ENCODE data around the gene SNTG2. TPM values are rescaled to one million over a fixed set of nuclear protein-coding genes. Genes with fewer than 3 reads are reported as not detected.

The SNTG2 gene
- total RNA-seq, 3 donors from 2014 or later (not counting 1 experiment from before 2014, with no cell fraction given), result not detected

GRCh38 chr2:924701-925100 lies 25.9 kb upstream of the SNTG2 start:
- H3K4me1 Mint-ChIP-seq, result no peaks in the 10 kb centered on the region
- DNase-seq, result no peak
- intact Hi-C loops (cut with micrococcal nuclease), result no loop called here
- H3K4me3 ChIP-seq (ENCODE audit: low read length), result no peak overlapping the region
- no peaks in the 10 kb centered on the region for H3K36me3 ChIP-seq (ENCODE audit: control insufficient read depth, insufficient read depth, low read length)
- no peaks in the 10 kb centered on the region for H3K9me3 Mint-ChIP-seq
- H3K27me3 ChIP-seq (ENCODE audit: control insufficient read depth, insufficient read depth, low read length), result no peaks in the 10 kb centered on the region
- WGBS (ENCODE audit: insufficient coverage), result 78% methylated on average over 3 of the region's 5 CpGs
- no peak overlapping the region for H3K4me3 Mint-ChIP-seq
- H3K9me3 ChIP-seq (ENCODE audit: control insufficient read depth, insufficient read depth, low read length), result no peaks in the 10 kb centered on the region
- peaks cover 8 to 17% of the 10 kb centered on the region in 2 donors for H3K27me3 Mint-ChIP-seq (ENCODE audit: low read depth in 2 of 2)
- no peaks in the 10 kb centered on the region for H3K4me1 ChIP-seq (ENCODE audit: control insufficient read depth, insufficient read depth, low read length)
- TF ChIP-seq, protein P1, sequence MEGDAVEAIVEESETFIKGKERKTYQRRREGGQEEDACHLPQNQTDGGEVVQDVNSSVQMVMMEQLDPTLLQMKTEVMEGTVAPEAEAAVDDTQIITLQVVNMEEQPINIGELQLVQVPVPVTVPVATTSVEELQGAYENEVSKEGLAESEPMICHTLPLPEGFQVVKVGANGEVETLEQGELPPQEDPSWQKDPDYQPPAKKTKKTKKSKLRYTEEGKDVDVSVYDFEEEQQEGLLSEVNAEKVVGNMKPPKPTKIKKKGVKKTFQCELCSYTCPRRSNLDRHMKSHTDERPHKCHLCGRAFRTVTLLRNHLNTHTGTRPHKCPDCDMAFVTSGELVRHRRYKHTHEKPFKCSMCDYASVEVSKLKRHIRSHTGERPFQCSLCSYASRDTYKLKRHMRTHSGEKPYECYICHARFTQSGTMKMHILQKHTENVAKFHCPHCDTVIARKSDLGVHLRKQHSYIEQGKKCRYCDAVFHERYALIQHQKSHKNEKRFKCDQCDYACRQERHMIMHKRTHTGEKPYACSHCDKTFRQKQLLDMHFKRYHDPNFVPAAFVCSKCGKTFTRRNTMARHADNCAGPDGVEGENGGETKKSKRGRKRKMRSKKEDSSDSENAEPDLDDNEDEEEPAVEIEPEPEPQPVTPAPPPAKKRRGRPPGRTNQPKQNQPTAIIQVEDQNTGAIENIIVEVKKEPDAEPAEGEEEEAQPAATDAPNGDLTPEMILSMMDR (IDR thresholded peaks at IDR 0.05), result no peak
- ATAC-seq, result no peak
- no peak overlapping the region for H3K27ac ChIP-seq (ENCODE audit: low read length)
- H3K36me3 Mint-ChIP-seq, result no peaks in the 10 kb centered on the region
- H3K27ac Mint-ChIP-seq, result no peak overlapping the region

DNA sequence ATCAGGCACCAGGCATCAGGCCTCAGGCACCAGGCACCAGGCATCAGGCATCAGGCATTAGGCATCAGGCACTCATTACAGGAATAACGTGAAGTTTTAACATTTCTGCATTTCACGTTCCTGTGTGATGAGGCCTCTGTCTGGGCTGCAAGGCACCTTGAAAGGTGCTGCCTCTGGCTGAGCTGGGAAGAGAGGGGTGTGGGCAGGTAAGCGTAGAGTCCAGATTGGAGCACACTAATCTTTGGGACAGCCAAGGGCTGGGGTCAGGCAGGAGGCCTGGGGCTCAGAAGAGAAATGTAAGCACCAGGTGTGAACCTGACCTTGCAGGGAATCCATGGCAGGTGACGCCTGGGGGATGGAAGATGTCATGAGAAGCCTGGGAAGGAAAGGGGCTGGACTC lies 25.3 kb upstream of the SNTG2 start:
- 87% methylated on average over 4 of the region's 4 CpGs for WGBS (ENCODE audit: insufficient coverage)
- H3K27ac ChIP-seq (ENCODE audit: low read length), result no peak overlapping the region
- H3K36me3 ChIP-seq (ENCODE audit: control insufficient read depth, insufficient read depth, low read length), result no peaks in the 10 kb centered on the region
- DNase-seq (no peak), ATAC-seq (no peak)
- H3K4me1 Mint-ChIP-seq, result no peaks in the 10 kb centered on the region
- H3K27me3 Mint-ChIP-seq (ENCODE audit: low read depth in 2 of 2), result peaks cover 8 to 17% of the 10 kb centered on the region in 2 donors
- H3K4me3 Mint-ChIP-seq, result no peak overlapping the region
- TF ChIP-seq, protein P1 (IDR thresholded peaks at IDR 0.05), result no peak
- no peak overlapping the region for H3K4me3 ChIP-seq (ENCODE audit: low read length)
- no peaks in the 10 kb centered on the region for H3K36me3 Mint-ChIP-seq
- intact Hi-C loops (cut with micrococcal nuclease), result no loop called here
- no peaks in the 10 kb centered on the region for H3K27me3 ChIP-seq (ENCODE audit: control insufficient read depth, insufficient read depth, low read length)
- no peak overlapping the region for H3K27ac Mint-ChIP-seq
- no peaks in the 10 kb centered on the region for H3K9me3 ChIP-seq (ENCODE audit: control insufficient read depth, insufficient read depth, low read length)
- H3K9me3 Mint-ChIP-seq, result no peaks in the 10 kb centered on the region
- H3K4me1 ChIP-seq (ENCODE audit: control insufficient read depth, insufficient read depth, low read length), result no peaks in the 10 kb centered on the region

DNA sequence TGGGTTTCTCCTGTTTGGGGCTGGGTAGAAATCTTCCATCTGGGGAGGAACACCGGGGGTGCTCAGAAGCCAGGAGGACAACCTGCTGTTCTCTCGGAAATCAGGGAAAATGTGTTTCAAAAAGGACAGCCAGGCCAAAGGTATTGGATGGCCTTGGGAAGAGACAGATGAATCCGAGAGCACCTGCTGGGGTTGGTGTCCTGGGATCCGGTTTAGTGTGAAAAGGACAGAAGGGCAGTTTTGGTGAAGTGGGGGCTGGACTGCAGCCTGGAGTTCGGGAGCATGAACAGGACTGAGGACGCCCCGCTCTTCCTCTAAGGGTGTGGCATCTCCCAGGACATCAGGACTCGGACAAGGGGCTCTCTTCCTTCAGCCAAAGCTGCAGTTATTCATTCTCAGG lies 24.9 kb upstream of the SNTG2 start:
- peaks cover 8 to 17% of the 10 kb centered on the region in 2 donors for H3K27me3 Mint-ChIP-seq (ENCODE audit: low read depth in 2 of 2)
- intact Hi-C loops (cut with micrococcal nuclease), result no loop called here
- Histone ChIP-seq H3K27me3 (ENCODE audit: control insufficient read depth, insufficient read depth, low read length) (no peaks in the 10 kb centered on the region), H3K4me1 (ENCODE audit: control insufficient read depth, insufficient read depth, low read length) (no peaks in the 10 kb centered on the region), H3K4me3 (ENCODE audit: low read length) (no peak overlapping the region), H3K36me3 (ENCODE audit: control insufficient read depth, insufficient read depth, low read length) (no peaks in the 10 kb centered on the region), H3K27ac (ENCODE audit: low read length) (no peak overlapping the region), H3K9me3 (ENCODE audit: control insufficient read depth, insufficient read depth, low read length) (no peaks in the 10 kb centered on the region)
- 81% methylated on average over 8 of the region's 8 CpGs for WGBS (ENCODE audit: insufficient coverage)
- H3K27ac Mint-ChIP-seq, result no peak overlapping the region
- ATAC-seq (no peak), DNase-seq (no peak)
- H3K36me3 Mint-ChIP-seq, result no peaks in the 10 kb centered on the region
- H3K9me3 Mint-ChIP-seq, result no peaks in the 10 kb centered on the region
- TF ChIP-seq, protein P1 (IDR thresholded peaks at IDR 0.05), result no peak
- no peaks in the 10 kb centered on the region for H3K4me1 Mint-ChIP-seq
- no peak overlapping the region for H3K4me3 Mint-ChIP-seq

GRCh38 chr2:926259-926793 lies 24.3 kb upstream of the SNTG2 start:
- ATAC-seq, result no peak
- Histone ChIP-seq H3K4me3 (ENCODE audit: low read length) (no peak overlapping the region), H3K4me1 (ENCODE audit: control insufficient read depth, insufficient read depth, low read length) (no peaks in the 10 kb centered on the region), H3K27me3 (ENCODE audit: control insufficient read depth, insufficient read depth, low read length) (no peaks in the 10 kb centered on the region), H3K27ac (ENCODE audit: low read length) (no peak overlapping the region), H3K9me3 (ENCODE audit: control insufficient read depth, insufficient read depth, low read length) (no peaks in the 10 kb centered on the region), H3K36me3 (ENCODE audit: control insufficient read depth, insufficient read depth, low read length) (no peaks in the 10 kb centered on the region)
- H3K9me3 Mint-ChIP-seq, result no peaks in the 10 kb centered on the region
- 89% methylated on average over 11 of the region's 12 CpGs for WGBS (ENCODE audit: insufficient coverage)
- peaks cover 8 to 17% of the 10 kb centered on the region in 2 donors for H3K27me3 Mint-ChIP-seq (ENCODE audit: low read depth in 2 of 2)
- no peaks in the 10 kb centered on the region for H3K36me3 Mint-ChIP-seq
- intact Hi-C loops (cut with micrococcal nuclease), result no loop called here
- TF ChIP-seq, protein P1 (IDR thresholded peaks at IDR 0.05), result no peak
- no peaks in the 10 kb centered on the region for H3K4me1 Mint-ChIP-seq
- DNase-seq, result no peak
- no peak overlapping the region for H3K4me3 Mint-ChIP-seq
- no peak overlapping the region for H3K27ac Mint-ChIP-seq

Data from natural killer cell (primary cell).